ENCODE data around the gene ERG28.
"Not testable (repeated sequence)": the region's sequence is repeated elsewhere in the genome, so short reads cannot be mapped to it uniquely, and the experiment has no call there.

ERG28 gene, protein sequence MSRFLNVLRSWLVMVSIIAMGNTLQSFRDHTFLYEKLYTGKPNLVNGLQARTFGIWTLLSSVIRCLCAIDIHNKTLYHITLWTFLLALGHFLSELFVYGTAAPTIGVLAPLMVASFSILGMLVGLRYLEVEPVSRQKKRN

DNA sequence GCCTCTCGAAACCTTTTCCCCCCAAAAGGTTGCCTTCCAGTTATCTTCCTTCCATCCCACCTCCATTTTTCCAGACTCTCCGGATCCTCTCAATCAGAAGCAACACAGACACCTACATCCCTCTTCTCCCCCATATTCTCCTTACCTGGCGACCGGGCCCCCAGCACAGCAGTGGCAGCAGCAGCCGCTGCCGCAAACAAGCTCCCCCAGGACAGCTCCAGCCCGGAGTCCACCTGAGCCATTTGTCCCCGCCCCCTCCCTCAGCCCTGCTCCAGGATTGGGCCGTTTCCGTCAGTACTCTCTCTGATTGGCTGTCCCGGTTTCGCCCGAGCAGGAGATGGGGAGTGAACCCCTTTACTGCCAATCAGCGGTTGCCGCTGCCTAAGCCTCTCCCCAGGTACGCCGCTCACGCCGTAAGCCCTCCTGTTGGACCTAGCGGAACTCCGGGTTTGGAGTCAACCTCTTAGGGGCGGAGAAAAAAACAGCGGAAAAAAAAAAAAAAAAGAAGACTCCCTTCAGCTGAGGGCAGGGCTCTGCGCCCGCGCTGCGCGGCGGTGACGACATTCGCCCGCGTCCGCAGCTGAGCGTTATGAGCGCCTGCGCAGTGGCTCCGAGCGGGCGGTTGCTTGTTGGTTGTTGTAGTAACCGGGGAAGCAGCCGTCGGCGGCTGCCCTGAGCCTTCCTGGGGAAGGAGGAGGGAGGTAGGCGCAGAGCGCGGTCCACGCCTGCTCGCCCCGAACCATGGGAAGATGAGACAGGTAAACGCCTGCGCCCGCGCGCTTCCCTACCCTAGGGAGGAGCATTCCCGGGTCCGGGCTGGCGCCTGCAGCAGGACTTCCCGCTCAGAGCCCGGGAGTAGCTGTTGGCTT lies at the start of gene ERG28, which contains the start of gene TTLL5:
ERG28 (minus strand) TSS at position 247 of the 869 bp plus-strand sequence. CDS start 3,374 bp downstream, outside the sequence.
TTLL5 (plus strand) TSS at position 617 of the 869 bp plus-strand sequence. CDS start 1,904 bp downstream, outside the sequence.
- DNase-seq (ENCODE audit: low read depth) = peak; percentile 96

DNA sequence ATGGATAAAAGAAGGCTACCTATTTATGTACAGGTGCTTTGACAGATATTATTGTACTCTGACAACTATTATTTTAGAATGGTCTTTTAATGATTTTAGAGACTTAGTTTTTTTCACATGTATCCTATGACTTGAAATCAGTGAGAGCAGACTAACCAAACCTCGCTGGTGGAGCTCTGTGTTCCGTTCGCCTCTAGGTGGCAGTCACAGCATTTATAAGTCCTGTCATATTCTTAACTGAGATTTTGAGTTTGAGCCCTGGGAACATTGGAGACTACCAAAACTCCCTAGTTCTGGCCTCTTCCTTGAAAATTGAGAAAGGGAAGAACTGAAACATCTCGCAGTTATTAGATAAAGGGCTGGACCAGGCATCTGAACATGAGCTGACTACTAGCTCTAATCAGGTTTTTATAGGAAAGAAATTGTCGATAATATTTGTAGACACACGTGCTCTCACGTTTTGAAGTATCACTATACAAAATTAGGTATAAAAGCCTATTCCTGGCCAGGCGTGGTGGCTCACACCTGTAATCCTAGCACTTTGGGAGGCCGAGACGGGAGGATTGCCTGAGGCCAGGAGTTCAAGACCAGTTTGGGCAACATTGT lies 48.6 kb upstream of the ERG28 start:
- DNase-seq (ENCODE audit: low read depth) = peak; percentile 20

- DNase-seq (ENCODE audit: low read depth) = no peak
These were observed 44.3 kb upstream of the ERG28 start for GRCh38 chr14:75705014-75705413.

DNA sequence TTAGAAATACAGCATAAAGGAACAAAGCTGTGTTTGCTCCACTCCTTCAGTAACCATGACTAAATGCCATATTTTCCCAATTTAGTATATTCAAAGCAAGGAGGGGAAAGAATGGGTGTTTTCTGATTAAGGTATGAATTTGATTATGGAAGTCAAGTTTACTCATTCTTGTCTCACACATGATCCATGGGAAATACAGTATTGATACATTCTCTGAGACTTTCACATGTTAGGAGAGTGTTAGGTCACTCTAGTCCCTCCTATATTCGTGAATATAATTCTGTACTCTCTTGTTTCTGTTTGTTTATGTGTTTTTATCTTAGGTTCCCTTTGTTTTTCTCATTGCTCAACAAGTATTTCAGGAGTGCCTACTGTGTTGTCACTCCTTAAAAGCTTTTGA lies 42.8 kb upstream of the ERG28 start:
- DNase-seq (ENCODE audit: low read depth) = no peak

DNA sequence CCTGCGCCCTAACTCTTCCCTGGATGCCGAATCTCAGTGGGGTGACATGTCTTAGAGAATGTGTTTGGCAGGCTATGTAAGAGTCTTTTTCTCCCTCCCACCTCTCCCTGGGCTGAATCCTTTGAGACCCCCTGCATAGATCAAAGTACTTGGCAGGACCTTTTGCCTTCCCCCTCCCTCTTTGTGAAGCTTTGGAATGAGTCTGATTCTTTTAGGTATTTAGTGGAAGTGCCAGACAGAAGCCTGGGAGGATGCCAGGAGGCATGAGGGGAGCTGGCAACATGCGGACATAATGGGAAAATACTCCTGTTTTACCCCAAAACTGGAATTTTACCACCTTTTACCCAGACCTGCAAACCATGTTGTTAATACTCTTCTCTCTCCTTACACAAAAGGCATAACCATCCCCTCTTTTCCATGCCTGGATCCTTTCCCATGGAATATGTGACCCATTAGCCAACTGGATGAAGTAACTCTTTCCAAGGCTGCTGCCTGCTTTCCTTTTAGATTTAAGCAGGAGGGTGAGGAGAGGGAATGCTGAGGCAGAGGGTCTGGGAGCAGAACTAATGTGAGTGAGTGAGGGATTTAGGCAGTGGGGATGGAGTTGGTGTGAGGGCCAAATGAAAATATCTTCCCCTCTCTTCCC lies 42.1 kb upstream of the ERG28 start:
- no peak for DNase-seq (ENCODE audit: low read depth)

- DNase-seq (ENCODE audit: low read depth) = no peak
These were observed 41.4 kb upstream of the ERG28 start for GRCh38 chr14:75702122-75702521.

DNA sequence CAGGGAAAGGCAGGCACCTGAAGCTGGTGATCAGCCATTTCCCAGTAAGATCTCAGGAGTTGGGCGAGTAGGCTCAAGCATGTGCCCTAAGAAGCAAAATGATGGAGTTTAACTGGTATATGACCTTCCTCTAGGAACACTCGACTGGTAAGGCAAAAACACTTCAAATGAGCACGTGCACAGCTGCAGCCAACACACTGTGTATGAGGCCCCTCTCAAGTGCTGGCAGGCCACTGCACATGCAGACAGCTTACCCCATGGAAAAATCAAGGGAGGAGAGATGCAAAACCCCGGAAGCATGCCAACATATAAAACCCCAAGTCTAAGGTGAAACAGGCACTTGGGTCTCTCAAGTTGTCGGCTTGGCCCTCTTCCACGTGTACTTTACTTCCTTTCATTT lies 39.6 kb upstream of the ERG28 start:
- no peak for DNase-seq (ENCODE audit: low read depth)

- DNase-seq (ENCODE audit: low read depth) = no peak
These were observed 38.7 kb upstream of the ERG28 start for GRCh38 chr14:75699331-75699730.

DNA sequence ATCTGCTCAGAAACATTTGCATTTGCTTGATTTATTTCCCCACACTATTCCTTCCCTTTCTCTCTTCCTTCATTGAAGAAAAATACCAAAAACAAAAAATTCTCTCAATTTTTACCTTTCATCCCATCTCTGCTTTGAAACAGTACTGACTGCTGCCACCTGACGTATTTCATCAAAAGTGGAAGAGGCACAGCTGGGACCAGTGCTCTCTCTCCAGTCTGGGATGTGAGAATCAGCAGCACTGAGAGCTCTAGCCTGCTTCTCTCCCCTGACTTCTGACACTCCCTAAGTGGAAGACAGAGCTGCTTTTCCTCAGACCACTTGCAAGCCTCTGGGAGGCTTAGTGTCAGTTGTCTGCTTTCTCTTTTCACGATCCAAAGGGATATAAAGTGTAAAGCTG lies 37.2 kb upstream of the ERG28 start:
- DNase-seq (ENCODE audit: low read depth) = no peak

GRCh38 chr14:75697386-75697785 lies 36.7 kb upstream of the ERG28 start:
- no peak for DNase-seq (ENCODE audit: low read depth)

GRCh38 chr14:75695025-75695424 lies 34.3 kb upstream of the ERG28 start:
- DNase-seq (ENCODE audit: low read depth) = not testable (repeated sequence)

GRCh38 chr14:75690010-75690409 lies 29.3 kb upstream of the ERG28 start:
- no peak for DNase-seq (ENCODE audit: low read depth)

DNA sequence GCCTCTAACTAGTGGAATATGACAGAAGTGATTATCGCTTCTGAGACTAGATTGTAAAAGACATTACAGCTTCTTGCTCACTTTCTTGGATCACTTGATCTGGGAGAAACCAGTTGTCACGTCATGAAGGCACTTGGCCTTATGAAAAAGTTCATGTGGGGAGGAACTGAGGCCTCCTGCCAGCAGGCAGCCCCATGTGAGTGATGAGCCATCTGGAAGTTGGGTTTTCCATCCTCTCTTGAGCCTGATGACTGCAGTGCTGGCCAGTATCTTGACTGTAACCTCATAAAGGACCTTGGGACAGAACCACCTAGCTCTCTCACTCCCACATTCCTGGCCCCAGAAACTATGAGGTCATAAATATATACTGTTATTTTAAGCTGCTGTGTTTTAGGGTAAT lies 28.3 kb upstream of the ERG28 start:
- DNase-seq (ENCODE audit: low read depth) = no peak

DNA sequence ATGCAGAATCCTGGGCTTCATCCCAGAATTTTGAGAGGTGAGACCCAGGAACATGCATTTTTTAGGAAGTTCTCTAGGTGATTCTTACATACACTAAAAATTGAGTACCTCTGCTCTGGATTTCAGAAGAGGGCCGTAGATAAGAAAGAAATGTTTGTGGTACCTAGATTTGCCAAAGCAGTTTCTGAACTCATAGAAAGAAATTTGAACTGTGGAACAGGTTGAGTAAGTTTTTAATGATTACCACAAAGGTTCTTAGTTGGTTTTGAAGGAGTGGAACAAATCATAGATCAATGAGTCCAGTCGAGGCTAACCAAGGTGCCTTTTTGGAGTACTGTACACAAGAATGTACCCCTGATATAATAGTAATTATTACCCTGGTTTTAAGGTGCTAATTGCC lies 25.2 kb upstream of the ERG28 start:
- DNase-seq (ENCODE audit: low read depth) = no peak

DNA sequence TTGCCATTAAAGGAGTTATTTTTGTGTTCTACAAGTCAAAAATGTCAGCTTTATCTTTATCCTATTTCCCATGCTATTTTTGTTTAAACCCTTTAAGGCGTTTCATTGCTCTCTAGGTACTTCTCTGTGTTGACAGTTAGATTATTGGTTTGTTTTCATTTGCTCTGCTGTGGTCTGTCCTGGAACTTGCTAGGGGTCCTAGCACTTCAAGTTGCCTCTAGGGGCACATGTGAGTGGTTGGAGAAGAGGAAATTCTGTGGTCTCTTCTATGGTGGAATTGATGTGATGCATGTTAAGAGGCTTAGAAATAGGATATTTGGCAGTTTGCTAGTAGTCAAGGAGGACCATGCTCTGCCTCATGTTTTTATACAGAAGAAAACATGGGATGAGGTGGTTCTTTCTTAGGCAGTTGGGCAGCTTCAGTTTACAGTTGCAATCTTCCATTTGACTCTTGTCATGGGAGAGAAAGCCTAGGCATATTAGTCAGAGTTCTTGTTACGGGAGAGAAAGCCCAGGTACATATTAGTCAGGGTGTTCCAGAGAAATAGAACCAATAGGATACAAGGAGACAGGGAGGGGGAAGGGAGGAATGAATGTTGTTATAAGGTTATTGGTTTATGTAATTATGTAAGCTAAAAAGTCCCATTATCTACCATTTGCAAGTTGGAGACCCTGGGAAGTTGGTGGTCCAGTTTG lies 14.7 kb upstream of the ERG28 start:
- DNase-seq (ENCODE audit: low read depth) = no peak

- no peak for DNase-seq (ENCODE audit: low read depth)
These were observed 12.8 kb upstream of the ERG28 start for GRCh38 chr14:75673345-75674035.

GRCh38 chr14:75672605-75673192 lies 12.0 kb upstream of the ERG28 start:
- no peak for DNase-seq (ENCODE audit: low read depth)

DNA sequence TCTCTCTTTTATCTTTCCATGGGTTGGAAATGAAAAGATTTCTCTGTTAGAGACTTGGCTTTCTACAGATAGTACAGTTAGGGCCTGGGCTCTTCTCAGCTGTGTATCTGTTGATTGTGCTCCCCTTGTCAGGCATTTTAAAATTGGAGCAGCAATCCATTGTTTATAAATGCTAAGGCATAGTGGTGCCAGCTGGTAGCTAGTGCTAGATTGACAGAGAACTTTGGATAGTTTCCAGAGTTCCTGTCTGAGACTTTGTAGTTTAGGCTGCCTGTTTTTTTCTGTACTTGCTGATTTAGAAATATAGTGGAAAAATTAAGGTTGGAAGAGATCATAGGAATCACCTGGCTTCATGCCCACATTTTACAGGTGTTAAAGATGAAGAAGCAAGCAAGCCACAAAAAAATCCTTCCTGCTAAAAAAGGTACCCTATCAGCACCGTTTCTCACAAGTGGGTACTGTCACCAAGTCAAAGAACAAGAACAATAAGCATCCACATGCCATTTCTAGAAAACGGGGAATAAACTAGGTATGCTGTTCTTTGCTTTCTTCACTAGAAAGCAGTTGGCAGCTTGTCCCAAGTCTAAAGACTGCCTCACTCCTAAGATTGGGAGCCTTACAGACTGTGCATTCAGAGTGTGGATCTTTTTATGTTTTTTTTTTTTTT lies 6.6 kb upstream of the ERG28 start:
- DNase-seq (ENCODE audit: low read depth) = no peak

GRCh38 chr14:75662966-75663365 lies 2.3 kb upstream of the ERG28 start:
- no peak for DNase-seq (ENCODE audit: low read depth)

DNA sequence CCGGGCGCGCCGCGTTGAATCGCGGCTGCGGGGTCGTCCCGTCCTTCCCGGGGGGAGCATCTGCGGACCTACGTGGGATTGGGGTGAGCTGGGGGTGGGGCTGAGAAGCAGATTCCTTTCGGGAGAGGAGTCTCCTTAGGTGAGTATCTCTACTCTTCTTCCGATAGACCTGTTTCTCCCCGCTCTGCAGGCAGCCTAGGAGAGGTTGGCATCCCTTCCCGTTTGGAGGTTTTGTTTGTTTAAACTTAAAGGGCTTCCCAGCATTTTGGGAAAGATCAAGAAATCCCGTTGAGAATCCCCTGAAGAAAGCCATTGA lies 781 bp upstream of the ERG28 start:
- no peak for DNase-seq (ENCODE audit: low read depth)

GRCh38 chr14:75660238-75660629 lies 442 bp downstream of the ERG28 start:
- DNase-seq (ENCODE audit: low read depth) = no peak

Measured in activated T-helper 1 cell treated with Interleukin-2 at 50 U/mL for 16 hours (primary cell).